Loucy (cell line): ENCODE measurements around the gene SLC22A15.

Source experiments
- H2AFZ ChIP-seq: fragments of 200-600 bp; sonication (generic); 2 replicates; pipeline ENCODE4 v1.6.0; 2016; ENCODE audit warnings: antibody characterized with exemption, mild to moderate bottlenecking, low read length, moderate library complexity
- H3F3A ChIP-seq: fragments of 200-600 bp; 2 replicates; pipeline ENCODE4 v1.6.0; 2016; ENCODE audit warnings: antibody characterized with exemption, low read depth, mild to moderate bottlenecking
- H3K27me3 ChIP-seq: fragments of 200-600 bp; sonication (generic); 2 replicates; pipeline ENCODE4 v1.6.1; 2014; ENCODE audit warnings: low read length, mild to moderate bottlenecking; ENCODE audit not compliant: insufficient read depth, poor library complexity, severe bottlenecking
- H3K36me3 ChIP-seq: fragments of 200-600 bp; sonication (generic); 2 replicates; pipeline ENCODE4 v1.6.1; 2016; ENCODE audit warnings: low read length; ENCODE audit not compliant: insufficient read depth
- H3K4me1 ChIP-seq: fragments of 200-600 bp; sonication (generic); 2 replicates; pipeline ENCODE4 v1.5.1; 2014; ENCODE audit warnings: low read length, mild to moderate bottlenecking; ENCODE audit not compliant: insufficient read depth, poor library complexity, severe bottlenecking
- H3K4me2 ChIP-seq: fragments of 200-600 bp; sonication (generic); 2 replicates; pipeline ENCODE4 v1.6.0; 2014; ENCODE audit warnings: antibody characterized with exemption, low read length, low read depth, mild to moderate bottlenecking; ENCODE audit not compliant: poor library complexity, severe bottlenecking
- H3K4me3 ChIP-seq: fragments of 200-600 bp; sonication (generic); 2 replicates; pipeline ENCODE4 v1.5.1; 2014; ENCODE audit warnings: low read length, mild to moderate bottlenecking, mixed read lengths; ENCODE audit not compliant: poor library complexity, severe bottlenecking
- H3K79me2 ChIP-seq: fragments of 200-600 bp; sonication (generic); 2 replicates; pipeline ENCODE4 v1.6.1; 2014; ENCODE audit warnings: low read length; ENCODE audit not compliant: insufficient read depth
- H3K9ac ChIP-seq: fragments of 200-600 bp; sonication (generic); 2 replicates; pipeline ENCODE4 v1.6.0; 2014; ENCODE audit warnings: mild to moderate bottlenecking, low read depth, low read length, moderate library complexity; ENCODE audit not compliant: poor library complexity, severe bottlenecking
- H3K9me2 ChIP-seq: fragments of 200-600 bp; sonication (generic); replicated peaks from 2 replicates; pipeline ENCODE4 v1.6.1; 2016; ENCODE audit warnings: low read depth, low read length, mixed read lengths
- H3K9me3 ChIP-seq: fragments of 200-600 bp; sonication (generic); 2 replicates; pipeline ENCODE4 v1.6.1; 2014; ENCODE audit warnings: mild to moderate bottlenecking, antibody characterized with exemption, low read length, low read depth; ENCODE audit not compliant: insufficient read depth
- H4K20me1 ChIP-seq: fragments of 200-600 bp; sonication (generic); 2 replicates; pipeline ENCODE4 v1.6.0; 2014; ENCODE audit warnings: antibody characterized with exemption, low read length, mild to moderate bottlenecking; ENCODE audit not compliant: insufficient read depth, poor library complexity, severe bottlenecking
- EZH2phosphoT487 ChIP-seq: fragments of 200-600 bp; IDR thresholded peaks from 2 replicates; pipeline ENCODE4 v1.6.1; 2018; ENCODE audit warnings: antibody characterized with exemption, mild to moderate bottlenecking, moderate library complexity, borderline replicate concordance
- TF ChIP-seq, protein P1 (sequence below): fragments of 200-600 bp; sonication (generic); conservative IDR thresholded peaks from 2 replicates; pipeline ENCODE4 v1.5.1; 2014; ENCODE audit warnings: mild to moderate bottlenecking, antibody characterized with exemption, low read length

Gene SLC22A15

GRCh38 chr1:116096013-116096618 lies 119.8 kb downstream of the SLC22A15 start:
- H4K20me1 ChIP-seq: no peaks in the 10 kb centered on the region
- no peak overlapping the region for H3K4me2 ChIP-seq
- no peaks in the 10 kb centered on the region for H3F3A ChIP-seq

GRCh38 chr1:116097626-116098025 lies 121.3 kb downstream of the SLC22A15 start:
- H3K36me3 ChIP-seq: no peaks in the 10 kb centered on the region
- no peaks in the 10 kb centered on the region for H3F3A ChIP-seq
- no peaks in the 10 kb centered on the region for H3K79me2 ChIP-seq
- no peak overlapping the region for H2AFZ ChIP-seq
- no peak overlapping the region for H3K4me3 ChIP-seq
- H4K20me1 ChIP-seq: no peaks in the 10 kb centered on the region
- H3K9me2 ChIP-seq: no peaks in the 10 kb centered on the region
- TF ChIP-seq, protein P1, sequence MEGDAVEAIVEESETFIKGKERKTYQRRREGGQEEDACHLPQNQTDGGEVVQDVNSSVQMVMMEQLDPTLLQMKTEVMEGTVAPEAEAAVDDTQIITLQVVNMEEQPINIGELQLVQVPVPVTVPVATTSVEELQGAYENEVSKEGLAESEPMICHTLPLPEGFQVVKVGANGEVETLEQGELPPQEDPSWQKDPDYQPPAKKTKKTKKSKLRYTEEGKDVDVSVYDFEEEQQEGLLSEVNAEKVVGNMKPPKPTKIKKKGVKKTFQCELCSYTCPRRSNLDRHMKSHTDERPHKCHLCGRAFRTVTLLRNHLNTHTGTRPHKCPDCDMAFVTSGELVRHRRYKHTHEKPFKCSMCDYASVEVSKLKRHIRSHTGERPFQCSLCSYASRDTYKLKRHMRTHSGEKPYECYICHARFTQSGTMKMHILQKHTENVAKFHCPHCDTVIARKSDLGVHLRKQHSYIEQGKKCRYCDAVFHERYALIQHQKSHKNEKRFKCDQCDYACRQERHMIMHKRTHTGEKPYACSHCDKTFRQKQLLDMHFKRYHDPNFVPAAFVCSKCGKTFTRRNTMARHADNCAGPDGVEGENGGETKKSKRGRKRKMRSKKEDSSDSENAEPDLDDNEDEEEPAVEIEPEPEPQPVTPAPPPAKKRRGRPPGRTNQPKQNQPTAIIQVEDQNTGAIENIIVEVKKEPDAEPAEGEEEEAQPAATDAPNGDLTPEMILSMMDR: no peak
- TF ChIP-seq EZH2phosphoT487: no peak
- H3K4me2 ChIP-seq: no peak overlapping the region
- no peak overlapping the region for H3K9ac ChIP-seq
- H3K27me3 ChIP-seq: no peaks in the 10 kb centered on the region
- no peaks in the 10 kb centered on the region for H3K4me1 ChIP-seq
- H3K9me3 ChIP-seq: peaks cover 3% of the 10 kb centered on the region; the same call in 1 of the 2 replicates

More at GRCh38 chr1:116096013-116096618, 119.8 kb downstream of the SLC22A15 start:
- H2AFZ ChIP-seq: no peak overlapping the region
- H3K27me3 ChIP-seq: no peaks in the 10 kb centered on the region
- no peak overlapping the region for H3K4me3 ChIP-seq
- H3K9me3 ChIP-seq: peaks cover 3% of the 10 kb centered on the region; the same call in 1 of the 2 replicates
- H3K36me3 ChIP-seq: no peaks in the 10 kb centered on the region
- H3K9me2 ChIP-seq: no peaks in the 10 kb centered on the region
- H3K9ac ChIP-seq: no peak overlapping the region
- no peaks in the 10 kb centered on the region for H3K4me1 ChIP-seq
- TF ChIP-seq EZH2phosphoT487: no peak
- TF ChIP-seq, protein P1: no peak
- H3K79me2 ChIP-seq: no peaks in the 10 kb centered on the region

DNA sequence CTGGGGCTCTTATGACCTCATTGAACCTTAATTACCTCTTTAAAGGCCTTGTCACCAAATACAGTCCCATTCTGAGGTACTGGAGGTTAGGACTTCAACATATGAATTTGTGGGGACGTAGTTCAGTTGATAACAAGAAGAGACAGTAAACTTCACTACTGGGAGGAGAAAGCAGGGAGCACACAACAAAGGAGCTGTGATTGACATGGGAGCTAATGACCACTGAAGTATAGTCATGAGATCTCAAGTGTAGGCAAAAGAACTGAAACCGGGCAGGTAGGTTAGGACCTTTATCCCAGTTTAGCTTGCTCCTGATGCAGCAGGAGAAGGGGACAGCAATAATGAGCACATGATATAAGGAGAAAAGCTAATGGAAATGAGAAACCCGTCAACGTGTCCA lies 123.1 kb downstream of the SLC22A15 start:
- Histone ChIP-seq H3K9me2 (no peaks in the 10 kb centered on the region), H3K4me1 (no peaks in the 10 kb centered on the region), H3K79me2 (no peaks in the 10 kb centered on the region), H3F3A (no peaks in the 10 kb centered on the region), H3K9me3 (peaks cover 3% of the 10 kb centered on the region; the same call in 1 of the 2 replicates), H4K20me1 (no peaks in the 10 kb centered on the region), H2AFZ (no peak overlapping the region; the same call in 1 of the 2 replicates), H3K4me3 (no peak overlapping the region), H3K36me3 (no peaks in the 10 kb centered on the region), H3K27me3 (no peaks in the 10 kb centered on the region), H3K9ac (no peak overlapping the region), H3K4me2 (no peak overlapping the region)
- TF ChIP-seq, protein P1: no peak
- TF ChIP-seq EZH2phosphoT487: no peak
